K562 (cell line): Measurements from ENCODE around the gene PPM1N. TPM values are rescaled to one million over a fixed set of nuclear protein-coding genes. Genes with fewer than 3 reads are reported as not detected.

ENCODE experiments used
- CHD2 ChIP-seq: IDR thresholded peaks from 2 replicates; pipeline ENCODE4 v1.6.1; 2011; ENCODE audit warnings: low read depth, low read length
- CXXC5 ChIP-seq: fragments of 250-450 bp; sonication (Bioruptor Pico); IDR thresholded peaks from 2 replicates; pipeline ENCODE4 v1.8.0; 2022; ENCODE audit warnings: inconsistent platforms, mild to moderate bottlenecking, moderate library complexity
- DACH1 ChIP-seq: fragments of 450-650 bp; IDR thresholded peaks from 2 replicates; pipeline ENCODE4 v1.6.1; 2018; ENCODE audit not compliant: partially characterized antibody
- EZH2 ChIP-seq: IDR thresholded peaks from 2 replicates; pipeline ENCODE4 v1.6.1; 2012; ENCODE audit warnings: low read depth, mild to moderate bottlenecking, inconsistent platforms, low read length, borderline replicate concordance
- FIP1L1 ChIP-seq: fragments of 200-400 bp; formaldehyde crosslinking; IDR thresholded peaks from 2 replicates; pipeline ENCODE4 v1.6.1; 2018; ENCODE audit warnings: mild to moderate bottlenecking, low read depth, low read length; ENCODE audit not compliant: poor library complexity, severe bottlenecking
- HDAC3 ChIP-seq: fragments of 450-650 bp; IDR thresholded peaks from 2 replicates; pipeline ENCODE4 v1.6.1; 2018; ENCODE audit warnings: borderline replicate concordance, mild to moderate bottlenecking, moderate library complexity; ENCODE audit not compliant: partially characterized antibody
- HIVEP1 ChIP-seq: fragments of 250-450 bp; sonication (Bioruptor Pico); IDR thresholded peaks from 2 replicates; pipeline ENCODE4 v1.4.0; 2020; ENCODE audit warnings: mild to moderate bottlenecking
- ILF3 ChIP-seq: fragments of 450-650 bp; IDR thresholded peaks from 2 replicates; pipeline ENCODE4 v1.6.1; 2018; ENCODE audit warnings: antibody characterized with exemption, mild to moderate bottlenecking, moderate library complexity, borderline replicate concordance
- LARP7 ChIP-seq: fragments of 450-650 bp; IDR thresholded peaks from 2 replicates; pipeline ENCODE4 v1.6.1; 2016
- MTA1 ChIP-seq: fragments of 450-650 bp; IDR thresholded peaks from 2 replicates; pipeline ENCODE4 v1.6.1; 2017; ENCODE audit warnings: borderline replicate concordance
- NFATC3 ChIP-seq: fragments of 450-650 bp; IDR thresholded peaks from 2 replicates; pipeline ENCODE4 v1.6.1; 2017; ENCODE audit warnings: mild to moderate bottlenecking
- NFXL1 ChIP-seq: fragments of 450-650 bp; formaldehyde crosslinking; IDR thresholded peaks from 2 replicates; pipeline ENCODE4 v1.4.0; 2021; ENCODE audit warnings: mild to moderate bottlenecking
- PHF20 ChIP-seq: fragments of 450-650 bp; IDR thresholded peaks from 2 replicates; pipeline ENCODE4 v1.6.1; 2018; ENCODE audit not compliant: partially characterized antibody
- TAL1 ChIP-seq: fragments of 450-650 bp; IDR thresholded peaks from 2 replicates; pipeline ENCODE4 v1.6.1; 2016; ENCODE audit warnings: mild to moderate bottlenecking
- ZBED1 ChIP-seq: IDR thresholded peaks from 2 replicates; pipeline ENCODE4 v1.6.1; 2014
- ZNF695 ChIP-seq: fragments of 450-650 bp; formaldehyde crosslinking; IDR thresholded peaks from 2 replicates; pipeline ENCODE4 v1.4.0; 2020; ENCODE audit warnings: mild to moderate bottlenecking, moderate library complexity
- ZNF830 ChIP-seq: fragments of 250-450 bp; sonication (Bioruptor Pico); IDR thresholded peaks from 2 replicates; pipeline ENCODE4 v1.5.0; 2021; ENCODE audit warnings: mild to moderate bottlenecking
- ZZZ3 ChIP-seq: fragments of 450-650 bp; IDR thresholded peaks from 2 replicates; pipeline ENCODE4 v1.6.1; 2016; ENCODE audit warnings: antibody characterized with exemption, mild to moderate bottlenecking, moderate library complexity
- polyA plus RNA-seq, 8 experiments: library from polyadenylated mRNA; depleted of rRNA in 4 of 8; stranded (reverse) in 5 of 8; unstranded in 3 of 8; fragments of >200 nt; fragmentation: Nextera tagmentation in 2 of 8; fragmentation: Illumina TruSeq in 1 of 8; extraction: Ambion mirVana in 2 of 8; extraction: Trizol in 1 of 8; gene quantifications; 2 replicates each; pipeline versions ENCODE4 v1.2.1 to v1.2.3, GENCODE V29; 2011 to 2014; ENCODE audit warnings: inconsistent platforms in 1 of 8, missing spikeins in 1 of 8
- total RNA-seq, 7 experiments: library from RNA; depleted of rRNA in 6 of 7; stranded (reverse); fragments of >200 nt in 6 of 7; fragmentation: Illumina TruSeq in 2 of 7; extraction: Trizol in 2 of 7; gene quantifications; 2 replicates each; pipeline versions ENCODE4 v1.2.1 to v1.2.3, GENCODE V29; 2011 to 2021; ENCODE audit warnings: low replicate concordance in 1 of 7
- TF ChIP-seq, protein P1 (sequence below): sonication (generic); formaldehyde crosslinking; IDR thresholded peaks from 2 replicates; pipeline ENCODE4 v1.8.0; 2022; ENCODE audit warnings: mild to moderate bottlenecking, missing genetic modification reagents
- TF ChIP-seq, protein P2 (sequence below): fragments of 450-650 bp; formaldehyde crosslinking; conservative IDR thresholded peaks from 2 replicates; pipeline ENCODE4 v1.4.0; 2022; ENCODE audit warnings: mild to moderate bottlenecking, missing genetic modification characterization
- TF ChIP-seq, protein P3 (sequence below): fragments of 250-450 bp; sonication (Bioruptor Pico); IDR thresholded peaks from 2 replicates; pipeline ENCODE4 v1.5.0; 2022; ENCODE audit warnings: mild to moderate bottlenecking

Gene PPM1N
- total and polyA plus RNA-seq, 9 of the 15 experiments (the other 6 are each of a cell fraction or from before 2014, with no cell fraction given) = 4.5 to 15.6 (median 8.7) TPM

GRCh38 chr19:45455707-45456499, 42.3 kb upstream of the PPM1N start (continued):
- peak; percentile 91 for TF ChIP-seq HIVEP1 (CRISPR knock-in tag)
- TF ChIP-seq, protein P1, sequence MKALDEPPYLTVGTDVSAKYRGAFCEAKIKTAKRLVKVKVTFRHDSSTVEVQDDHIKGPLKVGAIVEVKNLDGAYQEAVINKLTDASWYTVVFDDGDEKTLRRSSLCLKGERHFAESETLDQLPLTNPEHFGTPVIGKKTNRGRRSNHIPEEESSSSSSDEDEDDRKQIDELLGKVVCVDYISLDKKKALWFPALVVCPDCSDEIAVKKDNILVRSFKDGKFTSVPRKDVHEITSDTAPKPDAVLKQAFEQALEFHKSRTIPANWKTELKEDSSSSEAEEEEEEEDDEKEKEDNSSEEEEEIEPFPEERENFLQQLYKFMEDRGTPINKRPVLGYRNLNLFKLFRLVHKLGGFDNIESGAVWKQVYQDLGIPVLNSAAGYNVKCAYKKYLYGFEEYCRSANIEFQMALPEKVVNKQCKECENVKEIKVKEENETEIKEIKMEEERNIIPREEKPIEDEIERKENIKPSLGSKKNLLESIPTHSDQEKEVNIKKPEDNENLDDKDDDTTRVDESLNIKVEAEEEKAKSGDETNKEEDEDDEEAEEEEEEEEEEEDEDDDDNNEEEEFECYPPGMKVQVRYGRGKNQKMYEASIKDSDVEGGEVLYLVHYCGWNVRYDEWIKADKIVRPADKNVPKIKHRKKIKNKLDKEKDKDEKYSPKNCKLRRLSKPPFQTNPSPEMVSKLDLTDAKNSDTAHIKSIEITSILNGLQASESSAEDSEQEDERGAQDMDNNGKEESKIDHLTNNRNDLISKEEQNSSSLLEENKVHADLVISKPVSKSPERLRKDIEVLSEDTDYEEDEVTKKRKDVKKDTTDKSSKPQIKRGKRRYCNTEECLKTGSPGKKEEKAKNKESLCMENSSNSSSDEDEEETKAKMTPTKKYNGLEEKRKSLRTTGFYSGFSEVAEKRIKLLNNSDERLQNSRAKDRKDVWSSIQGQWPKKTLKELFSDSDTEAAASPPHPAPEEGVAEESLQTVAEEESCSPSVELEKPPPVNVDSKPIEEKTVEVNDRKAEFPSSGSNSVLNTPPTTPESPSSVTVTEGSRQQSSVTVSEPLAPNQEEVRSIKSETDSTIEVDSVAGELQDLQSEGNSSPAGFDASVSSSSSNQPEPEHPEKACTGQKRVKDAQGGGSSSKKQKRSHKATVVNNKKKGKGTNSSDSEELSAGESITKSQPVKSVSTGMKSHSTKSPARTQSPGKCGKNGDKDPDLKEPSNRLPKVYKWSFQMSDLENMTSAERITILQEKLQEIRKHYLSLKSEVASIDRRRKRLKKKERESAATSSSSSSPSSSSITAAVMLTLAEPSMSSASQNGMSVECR = peak; percentile 86; the same call in 1 of the 2 replicates
- TF ChIP-seq NFATC3 = no peak
- no peak for TF ChIP-seq FIP1L1
- TF ChIP-seq, protein P2, sequence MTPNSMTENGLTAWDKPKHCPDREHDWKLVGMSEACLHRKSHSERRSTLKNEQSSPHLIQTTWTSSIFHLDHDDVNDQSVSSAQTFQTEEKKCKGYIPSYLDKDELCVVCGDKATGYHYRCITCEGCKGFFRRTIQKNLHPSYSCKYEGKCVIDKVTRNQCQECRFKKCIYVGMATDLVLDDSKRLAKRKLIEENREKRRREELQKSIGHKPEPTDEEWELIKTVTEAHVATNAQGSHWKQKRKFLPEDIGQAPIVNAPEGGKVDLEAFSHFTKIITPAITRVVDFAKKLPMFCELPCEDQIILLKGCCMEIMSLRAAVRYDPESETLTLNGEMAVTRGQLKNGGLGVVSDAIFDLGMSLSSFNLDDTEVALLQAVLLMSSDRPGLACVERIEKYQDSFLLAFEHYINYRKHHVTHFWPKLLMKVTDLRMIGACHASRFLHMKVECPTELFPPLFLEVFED (CRISPR knock-in tag) = 0 out of 2 replicates have a peak, but pooled peaks have one; percentile 38
- TF ChIP-seq EZH2 = no peak
- no peak for TF ChIP-seq ZZZ3
- peak; percentile 68 for TF ChIP-seq HDAC3
- 0 out of 2 replicates have a peak, but pooled peaks have one; percentile 23 for TF ChIP-seq ZBED1
- TF ChIP-seq, protein P3, sequence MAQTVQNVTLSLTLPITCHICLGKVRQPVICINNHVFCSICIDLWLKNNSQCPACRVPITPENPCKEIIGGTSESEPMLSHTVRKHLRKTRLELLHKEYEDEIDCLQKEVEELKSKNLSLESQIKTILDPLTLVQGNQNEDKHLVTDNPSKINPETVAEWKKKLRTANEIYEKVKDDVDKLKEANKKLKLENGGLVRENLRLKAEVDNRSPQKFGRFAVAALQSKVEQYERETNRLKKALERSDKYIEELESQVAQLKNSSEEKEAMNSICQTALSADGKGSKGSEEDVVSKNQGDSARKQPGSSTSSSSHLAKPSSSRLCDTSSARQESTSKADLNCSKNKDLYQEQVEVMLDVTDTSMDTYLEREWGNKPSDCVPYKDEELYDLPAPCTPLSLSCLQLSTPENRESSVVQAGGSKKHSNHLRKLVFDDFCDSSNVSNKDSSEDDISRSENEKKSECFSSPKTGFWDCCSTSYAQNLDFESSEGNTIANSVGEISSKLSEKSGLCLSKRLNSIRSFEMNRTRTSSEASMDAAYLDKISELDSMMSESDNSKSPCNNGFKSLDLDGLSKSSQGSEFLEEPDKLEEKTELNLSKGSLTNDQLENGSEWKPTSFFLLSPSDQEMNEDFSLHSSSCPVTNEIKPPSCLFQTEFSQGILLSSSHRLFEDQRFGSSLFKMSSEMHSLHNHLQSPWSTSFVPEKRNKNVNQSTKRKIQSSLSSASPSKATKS (CRISPR knock-in tag) = no peak
- peak; percentile 74 for TF ChIP-seq DACH1
- no peak; the same call in 1 of the 2 replicates for TF ChIP-seq LARP7
- TF ChIP-seq MTA1 = 0 out of 2 replicates have a peak, but pooled peaks have one; percentile 39
- no peak for TF ChIP-seq TAL1
- no peak for TF ChIP-seq ZNF695
- TF ChIP-seq CHD2 = no peak
- no peak for TF ChIP-seq PHF20
- no peak for TF ChIP-seq CXXC5 (CRISPR knock-in tag)
- no peak for TF ChIP-seq NFXL1 (CRISPR knock-in tag)
- no peak for TF ChIP-seq ZNF830 (CRISPR knock-in tag)
- no peak for TF ChIP-seq ILF3
